ENCODE data around the gene ZNF580.

Gene ZNF580, protein sequence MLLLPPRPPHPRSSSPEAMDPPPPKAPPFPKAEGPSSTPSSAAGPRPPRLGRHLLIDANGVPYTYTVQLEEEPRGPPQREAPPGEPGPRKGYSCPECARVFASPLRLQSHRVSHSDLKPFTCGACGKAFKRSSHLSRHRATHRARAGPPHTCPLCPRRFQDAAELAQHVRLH

DNA sequence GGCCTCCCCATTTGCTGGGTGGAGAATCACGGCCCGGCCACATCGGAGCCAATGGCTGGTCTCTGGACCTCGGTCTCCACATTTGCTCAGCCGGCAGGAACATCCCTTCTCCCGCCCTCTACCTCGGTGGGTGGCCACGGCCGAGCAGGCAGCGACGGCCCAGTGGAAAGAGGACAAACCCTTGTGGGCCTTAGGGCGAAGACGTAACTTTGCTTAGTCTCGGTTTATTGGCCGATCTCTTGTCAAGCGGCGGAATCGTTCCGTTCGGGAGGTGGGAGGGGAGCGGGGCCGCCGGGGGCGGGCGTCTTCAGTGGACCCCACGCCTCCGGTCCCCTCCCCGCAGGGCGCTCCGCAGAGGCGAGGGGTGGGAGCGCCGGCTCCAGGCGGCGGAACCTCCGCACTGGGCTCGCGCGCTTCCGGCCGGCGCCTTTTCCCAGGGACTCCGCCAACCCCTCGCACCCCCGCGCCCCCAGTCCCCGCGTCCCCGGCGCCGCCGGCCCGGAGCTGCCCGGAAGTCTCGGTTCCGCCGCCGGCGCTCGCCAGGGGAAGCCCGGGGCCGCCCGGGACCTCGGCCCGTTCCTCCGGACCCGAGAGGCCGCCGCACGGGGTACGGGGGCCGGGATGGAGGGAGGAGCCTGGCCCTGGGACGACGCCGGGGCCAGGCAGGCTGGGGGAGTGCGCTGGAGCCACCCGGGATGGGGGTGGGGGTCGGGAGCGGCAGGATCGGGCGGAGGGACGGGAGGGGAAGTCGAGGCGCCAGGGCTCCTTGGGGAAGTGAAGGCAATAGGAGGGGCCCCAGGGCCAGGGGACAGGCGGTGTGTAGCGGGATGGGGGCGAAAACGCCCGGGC lies at the start of gene ZNF580:
ZNF580 (plus strand) TSS at position 426 of the 849 bp plus-strand sequence. CDS start 1,507 bp downstream, outside the sequence.
- peak; percentile 41 for DNase-seq

- DNase-seq = no peak
Observed at GRCh38 chr19:55591555-55591954, 49.2 kb upstream of the ZNF580 start.

- no peak for DNase-seq
Observed at GRCh38 chr19:55592391-55593090, 48.3 kb upstream of the ZNF580 start.

DNA sequence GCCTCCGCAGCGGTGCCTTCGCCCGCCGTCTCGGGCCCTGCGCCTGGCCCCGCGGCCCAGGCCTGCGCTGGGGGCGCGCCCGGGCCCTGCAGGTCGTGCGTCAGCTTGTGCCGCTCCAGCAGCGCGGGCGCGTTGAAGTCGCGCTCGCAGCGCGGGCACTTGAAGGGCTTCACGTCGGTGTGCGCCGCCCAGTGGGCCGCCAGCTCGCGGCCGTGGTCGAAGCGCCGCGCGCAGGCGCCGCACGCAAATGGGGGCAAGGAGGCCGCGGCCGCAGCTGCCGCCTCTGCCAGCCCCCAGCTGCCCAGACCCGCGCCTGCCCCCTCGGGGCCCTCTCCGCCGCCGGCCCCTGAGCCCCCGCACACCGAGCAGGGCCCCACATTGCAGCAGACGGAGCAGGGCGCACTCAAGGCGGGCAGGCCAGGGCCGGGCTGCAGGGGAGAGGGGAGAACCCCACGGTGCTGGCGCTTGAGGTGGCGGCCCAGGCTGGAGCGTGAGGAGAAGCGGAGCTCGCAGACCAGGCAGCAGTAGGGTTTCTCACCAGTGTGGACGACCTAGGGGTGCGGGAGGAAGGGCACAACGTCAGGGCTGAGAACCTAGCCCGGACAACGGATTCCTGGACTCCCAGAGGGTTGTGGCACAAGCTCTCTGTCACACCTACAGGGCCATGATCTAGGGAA lies 47.6 kb upstream of the ZNF580 start:
- no peak for DNase-seq

DNA sequence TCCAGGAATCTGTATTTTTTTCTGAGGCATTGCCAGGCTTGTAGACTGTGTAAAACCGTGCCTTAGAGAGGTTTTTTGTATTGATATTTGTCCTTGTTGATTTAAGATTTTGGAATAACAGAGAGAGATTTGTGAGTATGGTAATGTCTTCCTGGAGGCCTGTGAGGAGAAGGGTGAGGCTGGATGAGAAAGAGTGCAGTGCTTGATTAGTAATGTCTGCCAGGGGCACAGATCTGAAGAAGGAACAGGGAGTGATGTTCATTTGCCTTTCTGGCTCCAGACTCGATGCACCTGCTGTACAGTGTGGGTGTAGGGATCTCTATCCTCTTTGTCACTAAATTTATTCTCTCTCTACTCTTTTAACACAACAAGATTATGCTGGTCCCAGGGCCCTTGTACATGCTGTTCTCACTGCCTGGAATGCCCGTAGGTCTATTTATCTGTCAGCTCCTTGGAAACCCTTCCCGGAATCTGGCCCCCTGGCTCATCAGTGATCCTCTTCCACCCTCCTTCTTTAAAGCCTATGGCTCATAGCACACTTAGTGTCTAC lies 45.7 kb upstream of the ZNF580 start:
- no peak for DNase-seq

- DNase-seq = no peak
Observed at GRCh38 chr19:55596304-55596703, 44.5 kb upstream of the ZNF580 start.

DNA sequence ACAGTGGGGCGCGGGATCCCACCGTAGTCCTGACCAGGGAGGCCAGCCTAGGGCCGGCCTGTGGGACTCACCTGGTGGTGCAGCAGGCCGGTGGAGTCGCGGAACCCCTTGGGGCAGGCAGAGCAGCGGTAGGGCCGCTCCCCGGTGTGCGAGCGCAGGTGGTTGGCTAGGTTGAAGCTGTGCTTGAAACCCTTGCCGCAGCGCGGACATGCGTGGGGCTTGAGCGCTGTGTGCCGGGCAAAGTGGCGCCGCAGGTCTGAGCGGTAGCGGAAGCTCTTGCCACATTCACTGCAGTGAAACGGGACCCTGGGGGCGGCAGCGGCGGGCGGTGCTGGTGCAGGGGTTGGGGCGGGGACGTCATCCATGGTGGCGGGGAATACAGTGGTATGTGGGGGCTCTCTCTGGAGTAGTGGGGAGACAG lies 43.3 kb upstream of the ZNF580 start:
- DNase-seq = no peak

- no peak for DNase-seq
Observed at GRCh38 chr19:55598034-55598433, 42.8 kb upstream of the ZNF580 start.

DNA sequence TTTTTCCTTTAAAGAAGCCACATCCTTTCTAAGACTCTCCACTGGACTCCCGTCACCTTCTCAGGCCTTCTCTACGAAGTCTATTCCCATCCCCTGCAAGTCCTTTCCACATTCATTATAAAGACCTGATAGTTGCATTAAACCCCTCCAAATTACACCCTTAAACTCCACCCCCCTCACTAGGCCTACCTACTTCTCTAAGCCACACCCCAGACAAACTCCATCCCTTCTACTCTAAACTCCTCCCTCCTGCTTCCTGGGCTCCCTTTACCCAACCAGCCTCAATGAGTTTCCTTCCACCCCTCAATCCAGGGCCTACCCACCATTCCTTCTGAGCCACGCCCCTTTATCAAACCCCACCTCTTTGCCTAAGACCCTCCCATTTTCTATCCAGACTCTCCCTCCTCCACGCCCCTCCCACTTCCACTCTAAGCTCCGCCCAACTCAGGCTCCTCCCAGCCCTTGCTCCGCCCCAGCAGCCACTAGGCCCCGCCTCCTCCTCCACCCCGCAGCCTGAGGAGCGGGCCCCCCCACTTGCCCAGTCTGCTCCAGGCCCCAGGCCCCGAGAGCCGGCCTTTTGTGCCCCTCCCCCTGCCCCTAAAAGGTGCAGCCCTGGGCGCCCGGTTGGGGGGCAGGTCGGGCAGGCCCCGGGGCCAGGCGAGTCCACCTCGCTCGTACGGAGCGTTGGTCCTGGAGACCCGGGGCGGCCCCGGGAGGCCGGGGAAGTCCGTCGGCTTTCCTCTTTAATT lies 41.9 kb upstream of the ZNF580 start:
- DNase-seq = peak; percentile 88

- peak; percentile 95 for DNase-seq
Observed at GRCh38 chr19:55599468-55599841, 41.3 kb upstream of the ZNF580 start, which contains the start of gene FIZ1. TSS of gene FIZ1 (minus strand) at chr19:55599517. CDS start at chr19:55597865, 1,652 bp downstream.

DNA sequence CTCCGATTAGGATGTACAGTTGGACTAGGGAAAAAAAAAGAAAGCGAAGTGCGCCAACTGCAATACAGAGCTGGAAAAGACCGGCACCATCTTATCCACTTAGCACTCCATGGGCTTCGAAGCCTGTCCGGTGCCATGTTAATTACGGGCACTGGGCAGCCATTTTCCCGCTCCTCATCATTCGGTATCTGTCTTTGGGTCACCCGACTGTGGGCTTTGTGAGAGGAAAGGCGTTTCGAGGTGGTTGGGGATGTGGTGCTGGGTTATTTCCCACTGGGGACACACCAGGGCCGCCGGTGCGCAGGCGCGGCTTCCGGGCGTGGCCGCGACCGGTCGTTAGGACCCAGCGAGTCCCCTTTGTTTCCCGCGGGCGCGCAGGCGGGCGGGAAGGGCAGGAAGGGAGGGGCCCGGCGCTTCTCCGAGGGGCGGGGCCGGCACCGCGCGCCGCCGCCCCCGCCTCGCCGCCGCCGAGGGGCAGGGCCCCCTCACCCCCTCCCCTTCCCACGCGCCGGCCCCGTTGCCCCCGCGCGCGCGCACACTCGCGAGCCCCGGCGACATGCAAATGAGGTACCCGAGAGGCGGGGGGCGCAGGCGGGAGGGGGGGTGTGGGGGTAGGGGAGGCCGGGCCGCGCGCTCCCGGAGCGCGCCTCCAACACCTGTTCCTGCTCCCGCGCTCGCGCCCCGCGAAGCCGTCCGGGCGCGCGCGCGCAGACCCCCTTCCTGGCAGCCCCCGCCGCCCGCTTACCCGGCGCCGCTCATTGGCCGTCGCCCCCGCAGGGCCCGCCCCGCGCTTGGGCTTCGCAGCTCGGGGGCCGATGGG lies 40.8 kb upstream of the ZNF580 start, which contains the start of gene ZNF524:
ZNF524 (plus strand) TSS at position 447 of the 820 bp plus-strand sequence. CDS start 1,825 bp downstream, outside the sequence.
- peak; percentile 76 for DNase-seq

DNA sequence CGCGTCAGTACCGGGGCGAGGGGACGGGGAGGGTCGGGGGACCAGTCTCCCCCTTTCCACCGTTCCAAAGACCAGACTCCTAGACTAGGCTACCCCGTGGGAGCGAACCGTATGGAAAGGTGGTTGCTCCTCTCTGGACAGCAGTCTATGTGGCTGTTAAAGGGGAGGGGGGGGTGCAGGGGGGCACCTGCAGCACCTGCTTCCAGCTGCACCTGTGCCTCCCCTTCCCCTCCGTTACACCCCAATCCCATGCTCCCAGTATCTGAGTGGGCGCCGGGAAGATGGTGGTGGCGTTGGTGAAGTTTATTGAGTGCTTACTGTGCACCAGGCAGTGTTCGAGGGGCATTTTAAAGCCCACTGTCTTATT lies 40.2 kb upstream of the ZNF580 start:
- DNase-seq = no peak

DNA sequence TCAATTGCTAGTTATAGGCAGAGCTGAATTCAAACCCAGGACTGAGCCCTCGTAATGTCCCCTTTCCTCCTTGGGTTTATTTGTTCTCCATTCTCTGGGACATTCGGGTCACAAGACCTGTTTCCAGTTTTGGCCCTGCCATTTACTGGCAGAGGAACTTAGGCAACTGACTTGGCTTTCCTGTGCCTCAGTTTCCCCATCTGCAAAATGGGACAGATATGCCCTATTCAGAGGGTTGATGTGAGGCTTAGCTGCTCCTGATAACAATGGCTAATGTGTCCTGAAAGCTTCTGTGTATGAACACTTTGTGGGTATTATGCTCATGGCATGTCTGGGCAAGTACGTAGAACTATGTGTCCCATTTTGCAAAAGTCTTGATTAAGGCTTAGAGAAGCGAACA lies 39.7 kb upstream of the ZNF580 start:
- DNase-seq = no peak

GRCh38 chr19:55602104-55603001 lies 38.4 kb upstream of the ZNF580 start:
- no peak for DNase-seq

GRCh38 chr19:55603115-55603514 lies 37.7 kb upstream of the ZNF580 start:
- DNase-seq = no peak

GRCh38 chr19:55603581-55604292 lies 37.1 kb upstream of the ZNF580 start:
- DNase-seq = no peak

GRCh38 chr19:55605207-55605636 lies 35.6 kb upstream of the ZNF580 start:
- peak; percentile 97 for DNase-seq

DNA sequence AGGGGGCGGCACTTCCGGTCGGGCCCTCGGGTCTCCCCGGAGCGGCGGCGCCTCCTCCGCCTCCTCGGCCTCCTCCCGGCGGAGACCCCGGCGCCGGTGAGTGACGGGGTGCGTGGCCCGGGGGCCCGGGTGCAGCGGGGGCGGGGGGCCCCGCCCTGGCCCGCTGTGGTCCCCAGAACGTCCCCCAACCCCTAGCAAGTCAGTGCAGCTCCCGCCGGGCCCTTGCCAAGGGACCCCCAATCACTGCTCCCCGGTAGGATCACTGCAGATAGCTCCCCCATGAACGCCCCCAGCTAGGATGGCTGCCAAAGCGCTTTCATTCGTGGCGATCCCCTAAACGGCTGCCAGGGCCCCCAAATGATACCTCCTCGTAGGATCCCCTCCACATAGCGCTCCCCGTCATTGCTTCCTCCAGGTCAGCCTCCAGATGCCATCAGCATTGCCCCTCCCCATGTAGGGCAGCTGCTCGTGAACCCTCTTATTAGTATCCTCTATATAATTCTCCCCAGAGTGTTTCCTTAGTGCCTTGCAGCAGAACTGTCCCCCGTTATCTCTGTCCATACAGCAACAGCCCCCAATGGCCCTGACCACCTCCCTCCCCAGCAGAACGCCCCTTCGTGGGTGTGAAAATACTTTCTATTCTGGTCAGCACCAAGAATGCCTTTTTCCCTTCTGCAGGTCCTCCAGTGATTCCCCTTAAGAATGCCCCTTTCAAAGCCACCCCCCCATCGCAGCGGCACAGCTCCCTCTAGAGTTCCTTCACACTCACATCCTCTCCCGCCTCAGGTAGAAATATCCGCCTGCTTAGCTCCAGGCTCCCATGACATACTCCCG lies 34.9 kb upstream of the ZNF580 start, which contains the start of gene ZNF865:
ZNF865 (plus strand) TSS at position 11 of the 834 bp plus-strand sequence. CDS start 7,972 bp downstream, outside the sequence.
- DNase-seq = peak; percentile 67
